Ecto neural progenitor cell (in vitro differentiated cells): ENCODE results near the gene PBX3.

Experiments used
- DNase-seq: peaks from one replicate; pipeline ENCODE4 v3.0.0-alpha.2; 2018; ENCODE audit warnings: low spot score

The PBX3 gene

GRCh38 chr9:125997196-125997823, 250.1 kb downstream of the PBX3 start:
- DNase-seq: no peak

GRCh38 chr9:125998837-125999503, 251.8 kb downstream of the PBX3 start:
- peak; percentile 47 for DNase-seq

DNA sequence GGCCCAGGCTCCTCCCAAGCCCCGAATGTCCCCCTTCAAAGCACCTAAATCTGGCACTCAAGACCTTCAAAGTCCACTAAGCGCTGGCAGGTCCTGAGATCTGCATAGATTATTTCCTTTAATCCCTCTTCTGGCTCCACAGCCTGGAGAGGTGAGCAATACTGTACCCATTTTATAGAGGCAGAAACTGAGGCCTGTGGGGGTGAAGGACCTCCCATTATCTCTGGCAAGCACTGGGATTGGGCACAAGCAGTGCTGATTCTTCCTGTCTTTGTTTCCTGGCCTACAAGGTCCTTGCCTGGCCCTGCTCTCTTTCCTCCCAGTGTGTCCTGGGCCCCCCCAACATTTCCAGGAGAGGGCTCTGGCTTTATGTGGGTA, 252.3 kb downstream of the PBX3 start:
- DNase-seq: no peak

GRCh38 chr9:126000256-126000655, 253.1 kb downstream of the PBX3 start:
- no peak for DNase-seq

GRCh38 chr9:126000731-126001580, 253.8 kb downstream of the PBX3 start:
- DNase-seq: no peak

GRCh38 chr9:126001581-126002225, 254.5 kb downstream of the PBX3 start:
- no peak for DNase-seq

GRCh38 chr9:126002476-126003350, 255.5 kb downstream of the PBX3 start:
- no peak for DNase-seq

DNA sequence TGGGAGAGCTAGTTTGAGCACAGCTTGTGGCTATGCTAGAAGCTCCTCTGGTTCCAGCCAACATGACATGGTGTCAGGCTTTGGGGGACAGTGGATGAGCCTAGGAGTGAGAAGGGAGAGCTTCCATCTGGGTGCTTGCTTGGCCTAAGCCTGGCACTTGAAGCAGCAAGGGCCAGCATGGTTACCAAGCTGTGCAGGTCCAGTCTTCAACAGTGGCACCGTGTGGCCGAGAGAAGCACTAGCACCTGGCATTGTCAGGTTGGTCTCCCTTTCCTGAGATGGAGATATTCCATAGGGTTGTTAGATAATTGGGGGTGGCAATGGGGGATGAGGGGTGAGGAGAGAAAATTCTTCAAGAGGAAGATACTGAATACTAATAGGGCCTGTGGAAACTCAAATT, 261.9 kb downstream of the PBX3 start:
- no peak for DNase-seq

- no peak for DNase-seq
Measured at GRCh38 chr9:126014726-126015125, 267.6 kb downstream of the PBX3 start.

DNA sequence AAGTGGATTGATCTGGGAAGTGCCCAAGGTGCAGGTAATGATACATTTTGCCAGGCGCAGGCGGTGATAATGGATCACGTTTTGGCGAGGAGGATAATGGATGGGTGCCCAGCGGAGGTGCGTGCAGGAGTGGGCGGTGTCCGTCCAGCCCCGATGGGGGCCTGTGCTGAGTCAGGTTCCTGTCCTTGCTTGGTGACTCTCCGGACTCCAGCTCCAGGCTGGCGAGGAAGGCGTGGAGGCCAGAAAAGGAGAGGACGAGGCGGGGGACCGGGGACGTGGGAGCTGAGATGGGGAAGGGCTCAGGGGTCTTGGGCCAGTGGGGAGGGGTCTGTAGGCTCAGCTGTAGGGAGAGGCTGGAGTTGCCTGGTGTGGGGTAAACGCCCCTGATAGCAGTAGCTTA, 268.3 kb downstream of the PBX3 start:
- DNase-seq: no peak

GRCh38 chr9:126016579-126017290, 269.6 kb downstream of the PBX3 start:
- no peak for DNase-seq
